Measurements from ENCODE around the gene TM9SF3. TPM values are rescaled to one million over a fixed set of nuclear protein-coding genes. Genes with fewer than 3 reads are reported as not detected.

TM9SF3 gene
- total RNA-seq, 1 donor from 2014 or later, result 61.3 TPM

DNA sequence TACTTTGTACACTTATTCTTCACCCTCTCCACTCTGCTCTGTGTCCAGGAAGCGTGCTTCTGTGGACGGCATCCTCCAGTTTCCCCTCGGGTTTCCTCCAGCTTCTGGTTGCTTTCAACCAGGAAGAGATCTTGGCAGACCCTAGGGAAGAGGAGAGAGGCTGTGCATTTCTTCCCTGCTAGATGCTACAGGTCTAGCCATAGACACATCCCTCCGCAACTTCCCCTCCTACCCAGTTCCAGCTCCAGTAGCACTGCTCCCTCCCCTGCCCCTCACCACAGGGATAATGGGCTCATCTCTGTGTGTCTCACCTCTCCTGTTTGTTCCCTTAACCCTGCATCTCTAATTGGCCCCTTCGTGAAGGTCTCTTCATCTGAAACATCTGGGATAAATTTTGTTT is 89.4 kb downstream of the TM9SF3 start:
- no peaks in the 10 kb centered on the region for H3K9me3 ChIP-seq (replicated peaks)
- no peak overlapping the region for H3K27ac ChIP-seq (replicated peaks)
- no peak for DNase-seq
- no peaks in the 10 kb centered on the region for H3K4me1 ChIP-seq
- intact Hi-C loops (cut with micrococcal nuclease), result no loop called here
- no peak overlapping the region for H3K4me3 ChIP-seq
- H3K36me3 ChIP-seq, result no peaks in the 10 kb centered on the region
- TF ChIP-seq CTCF (IDR thresholded peaks at IDR 0.05; ENCODE audit: borderline replicate concordance), result no peak
- H3K27me3 ChIP-seq (ENCODE audit: low read depth), result peaks cover 4% of the 10 kb centered on the region

GRCh38 chr10:96496281-96496925 is 90.4 kb downstream of the TM9SF3 start:
- H3K27ac ChIP-seq (replicated peaks), result no peak overlapping the region
- H3K36me3 ChIP-seq, result no peaks in the 10 kb centered on the region
- no peak overlapping the region for H3K4me3 ChIP-seq
- H3K4me1 ChIP-seq, result no peaks in the 10 kb centered on the region
- intact Hi-C loops (cut with micrococcal nuclease), result no loop called here
- no peak for TF ChIP-seq CTCF (IDR thresholded peaks at IDR 0.05; ENCODE audit: borderline replicate concordance)
- H3K9me3 ChIP-seq (replicated peaks), result no peaks in the 10 kb centered on the region
- no peak for DNase-seq
- H3K27me3 ChIP-seq (ENCODE audit: low read depth), result peaks cover 4% of the 10 kb centered on the region

GRCh38 chr10:96495544-96495943 is 91.3 kb downstream of the TM9SF3 start:
- no peak overlapping the region for H3K27ac ChIP-seq (replicated peaks)
- H3K4me3 ChIP-seq, result no peak overlapping the region
- no peak for DNase-seq
- peaks cover 4% of the 10 kb centered on the region for H3K27me3 ChIP-seq (ENCODE audit: low read depth)
- TF ChIP-seq CTCF (IDR thresholded peaks at IDR 0.05; ENCODE audit: borderline replicate concordance), result no peak
- H3K9me3 ChIP-seq (replicated peaks), result no peaks in the 10 kb centered on the region
- no peaks in the 10 kb centered on the region for H3K36me3 ChIP-seq
- no peaks in the 10 kb centered on the region for H3K4me1 ChIP-seq
- intact Hi-C loops (cut with micrococcal nuclease), result no loop called here

GRCh38 chr10:96494694-96495093 is 92.1 kb downstream of the TM9SF3 start:
- no peaks in the 10 kb centered on the region for H3K9me3 ChIP-seq (replicated peaks)
- no peak for TF ChIP-seq CTCF (IDR thresholded peaks at IDR 0.05; ENCODE audit: borderline replicate concordance)
- no peak overlapping the region for H3K27ac ChIP-seq (replicated peaks)
- H3K4me3 ChIP-seq, result no peak overlapping the region
- H3K4me1 ChIP-seq, result no peaks in the 10 kb centered on the region
- H3K27me3 ChIP-seq (ENCODE audit: low read depth), result peaks cover 4% of the 10 kb centered on the region
- DNase-seq, result no peak
- no peaks in the 10 kb centered on the region for H3K36me3 ChIP-seq
- intact Hi-C loops (cut with micrococcal nuclease), result no loop called here

GRCh38 chr10:96493871-96494525 is 92.8 kb downstream of the TM9SF3 start:
- peaks cover 4% of the 10 kb centered on the region for H3K27me3 ChIP-seq (ENCODE audit: low read depth)
- no peak overlapping the region for H3K4me3 ChIP-seq
- no peak overlapping the region for H3K27ac ChIP-seq (replicated peaks)
- no peak for TF ChIP-seq CTCF (IDR thresholded peaks at IDR 0.05; ENCODE audit: borderline replicate concordance)
- H3K4me1 ChIP-seq, result no peaks in the 10 kb centered on the region
- intact Hi-C loops (cut with micrococcal nuclease), result no loop called here
- H3K9me3 ChIP-seq (replicated peaks), result no peaks in the 10 kb centered on the region
- DNase-seq, result no peak
- no peaks in the 10 kb centered on the region for H3K36me3 ChIP-seq

All from left ventricle myocardium inferior (tissue), 1 donor.